A673 (cell line): ENCODE data around the gene LRRC71.

ENCODE experiments used
- EZH2 ChIP-seq: fragments of 200-600 bp; sonication (generic); IDR thresholded peaks from 2 replicates; pipeline ENCODE4 v1.6.1; 2017; ENCODE audit warnings: borderline replicate concordance, low read depth, mild to moderate bottlenecking, mixed read lengths, antibody characterized with exemption, low read length; ENCODE audit not compliant: poor library complexity, severe bottlenecking
- TF ChIP-seq, protein P1 (sequence below): fragments of 300-800, 200-600 bp; sonication (generic); conservative IDR thresholded peaks from 2 replicates; pipeline ENCODE4 v1.5.1; 2017; ENCODE audit warnings: low read depth, mild to moderate bottlenecking, antibody characterized with exemption, low read length, moderate library complexity, mixed read lengths

GRCh38 chr1:156914440-156914856 is 6.0 kb upstream of the LRRC71 start:
- TF ChIP-seq EZH2, result no peak
- TF ChIP-seq, protein P1, sequence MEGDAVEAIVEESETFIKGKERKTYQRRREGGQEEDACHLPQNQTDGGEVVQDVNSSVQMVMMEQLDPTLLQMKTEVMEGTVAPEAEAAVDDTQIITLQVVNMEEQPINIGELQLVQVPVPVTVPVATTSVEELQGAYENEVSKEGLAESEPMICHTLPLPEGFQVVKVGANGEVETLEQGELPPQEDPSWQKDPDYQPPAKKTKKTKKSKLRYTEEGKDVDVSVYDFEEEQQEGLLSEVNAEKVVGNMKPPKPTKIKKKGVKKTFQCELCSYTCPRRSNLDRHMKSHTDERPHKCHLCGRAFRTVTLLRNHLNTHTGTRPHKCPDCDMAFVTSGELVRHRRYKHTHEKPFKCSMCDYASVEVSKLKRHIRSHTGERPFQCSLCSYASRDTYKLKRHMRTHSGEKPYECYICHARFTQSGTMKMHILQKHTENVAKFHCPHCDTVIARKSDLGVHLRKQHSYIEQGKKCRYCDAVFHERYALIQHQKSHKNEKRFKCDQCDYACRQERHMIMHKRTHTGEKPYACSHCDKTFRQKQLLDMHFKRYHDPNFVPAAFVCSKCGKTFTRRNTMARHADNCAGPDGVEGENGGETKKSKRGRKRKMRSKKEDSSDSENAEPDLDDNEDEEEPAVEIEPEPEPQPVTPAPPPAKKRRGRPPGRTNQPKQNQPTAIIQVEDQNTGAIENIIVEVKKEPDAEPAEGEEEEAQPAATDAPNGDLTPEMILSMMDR, result no peak
